Measurements from ENCODE around the gene TNFAIP8L3. TPM values are rescaled to one million over a fixed set of nuclear protein-coding genes. Genes with fewer than 3 reads are reported as not detected.

TNFAIP8L3 gene
- total RNA-seq, 1 donor from 2014 or later: 4.6 TPM

DNA sequence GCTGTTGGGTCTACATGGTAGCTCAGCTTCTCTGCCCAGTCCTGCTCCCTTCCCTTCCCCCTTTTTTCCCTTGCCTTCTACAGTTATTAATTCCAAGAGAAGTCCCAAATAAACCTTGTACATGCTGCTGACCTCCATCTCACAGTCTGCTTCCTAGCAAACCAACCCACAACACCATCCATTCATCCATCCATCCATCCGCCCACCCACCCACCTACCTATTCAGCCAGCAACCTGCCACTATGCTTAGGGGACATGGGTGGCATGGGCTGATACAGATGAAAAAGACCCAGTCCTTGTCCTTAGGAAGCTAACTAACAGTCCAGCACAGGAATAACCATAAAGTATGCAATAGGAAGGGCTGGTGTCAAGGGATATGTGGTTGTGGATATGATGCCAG, 5.7 kb downstream of the TNFAIP8L3 start:
- no peak for DNase-seq (ENCODE audit: low spot score)
- no peaks in the 10 kb centered on the region for H3K9me3 Mint-ChIP-seq (ENCODE audit: low read depth)
- H3K4me1 Mint-ChIP-seq (ENCODE audit: low read depth): peaks cover 20% of the 10 kb centered on the region
- H3K36me3 Mint-ChIP-seq (ENCODE audit: low read depth): no peaks in the 10 kb centered on the region
- peaks cover 9% of the 10 kb centered on the region for H3K27me3 Mint-ChIP-seq (ENCODE audit: low read depth)
- no peak overlapping the region for H3K27ac Mint-ChIP-seq (ENCODE audit: unreplicated experiment)
- no peak for TF ChIP-seq CTCF (IDR thresholded peaks at IDR 0.05)
- H3K4me3 Mint-ChIP-seq (ENCODE audit: unreplicated experiment): no peak overlapping the region

DNA sequence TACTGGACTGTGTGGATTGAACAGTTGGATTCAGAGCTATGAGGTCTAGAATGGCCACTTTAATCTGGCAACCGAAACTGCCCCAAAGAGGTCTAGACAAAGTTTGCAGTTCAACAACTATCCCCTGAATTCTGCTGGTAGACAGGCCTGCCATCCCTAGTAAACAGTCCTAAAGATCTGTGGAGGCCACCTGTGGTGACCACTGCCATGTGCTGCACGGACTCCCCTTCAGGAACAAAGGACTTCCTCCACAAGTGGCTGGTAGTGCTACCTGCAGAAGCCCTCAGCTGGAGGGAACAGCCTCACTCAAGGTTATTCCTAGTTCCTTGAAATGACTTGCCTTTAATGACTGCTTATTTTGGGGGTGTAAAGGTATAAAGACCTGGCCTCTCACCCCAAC, 6.1 kb downstream of the TNFAIP8L3 start:
- no peak overlapping the region for H3K27ac Mint-ChIP-seq (ENCODE audit: unreplicated experiment)
- DNase-seq (ENCODE audit: low spot score): no peak
- no peak overlapping the region for H3K4me3 Mint-ChIP-seq (ENCODE audit: unreplicated experiment)
- H3K9me3 Mint-ChIP-seq (ENCODE audit: low read depth): no peaks in the 10 kb centered on the region
- peaks cover 23% of the 10 kb centered on the region for H3K4me1 Mint-ChIP-seq (ENCODE audit: low read depth)
- no peaks in the 10 kb centered on the region for H3K36me3 Mint-ChIP-seq (ENCODE audit: low read depth)
- no peak for TF ChIP-seq CTCF (IDR thresholded peaks at IDR 0.05)
- peaks cover 9% of the 10 kb centered on the region for H3K27me3 Mint-ChIP-seq (ENCODE audit: low read depth)

- H3K9me3 Mint-ChIP-seq (ENCODE audit: low read depth): no peaks in the 10 kb centered on the region
- no peak overlapping the region for H3K4me3 Mint-ChIP-seq (ENCODE audit: unreplicated experiment)
- DNase-seq (ENCODE audit: low spot score): no peak
- H3K4me1 Mint-ChIP-seq (ENCODE audit: low read depth): peaks cover 23% of the 10 kb centered on the region
- H3K36me3 Mint-ChIP-seq (ENCODE audit: low read depth): no peaks in the 10 kb centered on the region
- H3K27me3 Mint-ChIP-seq (ENCODE audit: low read depth): peaks cover 9% of the 10 kb centered on the region
- H3K27ac Mint-ChIP-seq (ENCODE audit: unreplicated experiment): no peak overlapping the region
- TF ChIP-seq CTCF (IDR thresholded peaks at IDR 0.05): no peak
Measured at GRCh38 chr15:51087513-51087912, 7.2 kb downstream of the TNFAIP8L3 start.

DNA sequence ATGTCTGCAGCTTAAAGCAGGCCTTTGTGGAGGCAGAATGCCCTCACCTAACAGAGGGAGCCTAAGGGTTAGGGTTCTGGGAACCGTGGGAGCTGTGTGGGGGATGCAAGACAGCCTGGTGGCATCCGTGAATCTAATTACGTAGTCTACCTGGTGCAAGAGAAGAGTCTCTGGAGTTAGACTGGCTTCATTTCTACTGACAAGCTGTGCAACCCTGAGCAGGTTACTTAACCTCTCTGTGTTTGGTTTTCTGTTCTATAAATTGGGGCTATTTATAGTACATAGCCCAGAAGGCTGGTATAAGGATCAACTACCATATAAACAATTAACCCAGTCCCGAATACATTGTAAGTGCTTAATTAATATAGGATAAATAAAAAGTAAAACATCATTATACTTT, 8.3 kb downstream of the TNFAIP8L3 start:
- peaks cover 23% of the 10 kb centered on the region for H3K4me1 Mint-ChIP-seq (ENCODE audit: low read depth)
- no peaks in the 10 kb centered on the region for H3K9me3 Mint-ChIP-seq (ENCODE audit: low read depth)
- TF ChIP-seq CTCF (IDR thresholded peaks at IDR 0.05): no peak
- no peaks in the 10 kb centered on the region for H3K36me3 Mint-ChIP-seq (ENCODE audit: low read depth)
- DNase-seq (ENCODE audit: low spot score): no peak
- no peak overlapping the region for H3K27ac Mint-ChIP-seq (ENCODE audit: unreplicated experiment)
- peaks cover 9% of the 10 kb centered on the region for H3K27me3 Mint-ChIP-seq (ENCODE audit: low read depth)
- no peak overlapping the region for H3K4me3 Mint-ChIP-seq (ENCODE audit: unreplicated experiment)

DNA sequence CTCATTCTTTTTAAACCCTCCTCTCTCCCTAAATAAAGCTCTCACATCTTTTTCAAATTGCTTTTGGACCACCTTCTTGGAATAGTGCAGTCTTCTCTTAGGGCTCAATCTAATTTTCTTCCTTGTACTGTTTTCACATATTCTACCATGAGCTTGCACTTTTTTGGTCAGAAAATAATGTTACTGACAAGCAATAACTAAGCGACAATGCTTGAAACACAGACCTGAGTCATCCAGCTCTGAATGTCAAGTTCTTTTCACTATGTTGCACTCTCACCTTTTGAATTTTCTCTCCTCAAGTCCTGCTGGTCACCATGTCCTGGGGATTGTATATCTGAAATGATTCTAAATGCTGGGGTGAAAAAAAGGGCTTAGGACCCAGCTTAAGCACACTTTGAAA, 8.9 kb downstream of the TNFAIP8L3 start:
- H3K4me1 Mint-ChIP-seq (ENCODE audit: low read depth): peaks cover 23% of the 10 kb centered on the region
- H3K27ac Mint-ChIP-seq (ENCODE audit: unreplicated experiment): peak overlapping the region; percentile 11
- TF ChIP-seq CTCF (IDR thresholded peaks at IDR 0.05): no peak
- no peaks in the 10 kb centered on the region for H3K36me3 Mint-ChIP-seq (ENCODE audit: low read depth)
- H3K4me3 Mint-ChIP-seq (ENCODE audit: unreplicated experiment): no peak overlapping the region
- H3K9me3 Mint-ChIP-seq (ENCODE audit: low read depth): no peaks in the 10 kb centered on the region
- DNase-seq (ENCODE audit: low spot score): no peak
- H3K27me3 Mint-ChIP-seq (ENCODE audit: low read depth): peaks cover 8% of the 10 kb centered on the region
